Tongue (tissue), 2 donors: ENCODE data around the gene ALLC. TPM values are rescaled to one million over a fixed set of nuclear protein-coding genes. Genes with fewer than 3 reads are reported as not detected.

Experiments
- DNase-seq: peaks from one replicate; pipeline ENCODE4 v3.0.0-alpha.2; 2015
- total RNA-seq: library from RNA; depleted of rRNA; stranded (reverse); fragments of >200 nt; gene quantifications from one replicate; pipeline ENCODE4 v1.2.3, GENCODE V29; 2014

ALLC gene
- total RNA-seq, 1 donor from 2014 or later = not detected

DNA sequence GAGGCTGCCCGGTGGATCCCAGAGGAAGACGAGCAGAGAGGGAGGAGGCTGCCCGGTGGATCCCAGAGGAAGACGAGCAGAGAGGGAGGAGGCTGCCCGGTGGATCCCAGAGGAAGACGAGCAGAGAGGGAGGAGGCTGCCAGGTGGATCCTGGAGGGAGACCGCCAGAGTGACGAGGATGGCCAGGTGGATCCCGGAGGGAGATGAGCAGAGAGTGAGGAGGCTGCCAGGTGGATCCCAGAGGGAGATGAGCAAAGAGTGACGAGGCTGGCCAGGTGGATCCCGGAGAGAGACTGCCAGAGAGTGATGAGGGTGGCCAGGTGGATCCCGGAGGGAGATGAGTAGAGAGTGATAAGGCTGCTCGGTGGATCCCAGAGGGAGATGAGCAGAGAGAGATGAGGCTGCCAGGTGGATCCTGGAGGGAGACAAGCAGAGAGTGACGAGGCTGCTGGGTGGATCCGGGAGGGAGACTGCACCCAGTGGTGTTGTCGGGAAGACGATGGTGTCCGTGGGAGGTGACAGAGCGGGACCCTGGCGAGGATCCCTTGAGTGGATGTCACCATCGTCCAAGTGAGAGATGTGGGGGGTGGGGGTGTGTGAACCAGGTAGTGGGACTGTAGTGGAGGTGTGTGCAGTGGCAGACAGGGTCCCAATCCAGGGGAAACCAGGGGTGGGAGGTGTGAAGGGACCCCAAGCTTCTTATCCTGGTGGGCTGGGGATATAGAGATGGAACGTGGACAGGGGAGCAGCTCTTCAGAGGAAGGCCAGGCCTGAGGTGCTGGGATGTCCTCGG, 67.7 kb downstream of the ALLC start:
- DNase-seq = no peak

DNA sequence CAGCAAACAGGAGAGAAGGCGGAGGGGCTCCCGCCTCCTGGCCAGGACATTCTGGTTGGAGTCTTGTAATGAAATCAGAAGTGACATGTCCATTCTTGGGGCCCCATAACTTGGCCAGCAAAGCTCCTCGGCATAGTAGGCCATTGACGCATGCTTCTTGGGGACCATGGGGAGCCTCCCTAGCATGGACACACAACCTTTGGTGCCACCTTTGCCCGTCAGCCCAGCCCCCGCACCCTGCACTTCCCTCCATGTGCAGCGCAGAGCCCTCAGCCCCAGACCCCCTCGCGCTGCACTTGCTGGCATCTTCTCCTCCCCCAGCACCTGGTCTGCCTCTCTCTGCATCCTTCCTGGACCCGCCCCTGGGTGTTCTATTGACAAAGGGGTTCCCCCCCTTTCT, 68.5 kb downstream of the ALLC start:
- DNase-seq = no peak

DNA sequence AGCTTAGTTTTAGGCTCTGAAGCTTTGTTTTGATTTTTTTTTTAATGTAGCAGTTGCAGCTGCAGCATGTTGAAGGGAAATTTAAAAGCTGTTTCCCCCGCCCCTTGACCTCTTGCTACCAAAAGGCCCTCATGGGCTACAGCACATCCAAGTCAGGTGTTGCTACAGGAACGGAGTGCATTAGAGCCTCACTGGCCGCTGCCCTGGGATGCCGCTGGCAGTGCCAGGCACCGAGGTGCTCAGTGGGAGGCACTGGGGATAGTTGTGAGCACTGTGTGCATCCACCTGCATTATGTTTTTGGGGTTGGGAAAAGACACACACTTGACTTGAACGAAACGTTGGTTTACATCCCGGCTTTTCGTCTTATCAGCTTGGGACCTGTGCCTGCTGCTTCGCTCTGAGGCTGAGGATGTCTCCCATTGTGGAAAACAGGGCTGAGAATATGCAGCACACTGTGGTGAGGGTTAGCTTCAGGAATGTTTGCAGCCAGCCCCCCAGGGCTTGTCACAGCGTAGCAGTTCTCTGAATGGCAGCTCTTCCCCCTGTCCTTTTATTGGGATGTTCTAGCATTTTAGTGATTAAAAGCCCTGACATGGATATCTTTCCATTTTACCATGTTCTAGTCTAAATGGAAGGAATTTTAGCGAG, 69.5 kb downstream of the ALLC start:
- DNase-seq = no peak

DNA sequence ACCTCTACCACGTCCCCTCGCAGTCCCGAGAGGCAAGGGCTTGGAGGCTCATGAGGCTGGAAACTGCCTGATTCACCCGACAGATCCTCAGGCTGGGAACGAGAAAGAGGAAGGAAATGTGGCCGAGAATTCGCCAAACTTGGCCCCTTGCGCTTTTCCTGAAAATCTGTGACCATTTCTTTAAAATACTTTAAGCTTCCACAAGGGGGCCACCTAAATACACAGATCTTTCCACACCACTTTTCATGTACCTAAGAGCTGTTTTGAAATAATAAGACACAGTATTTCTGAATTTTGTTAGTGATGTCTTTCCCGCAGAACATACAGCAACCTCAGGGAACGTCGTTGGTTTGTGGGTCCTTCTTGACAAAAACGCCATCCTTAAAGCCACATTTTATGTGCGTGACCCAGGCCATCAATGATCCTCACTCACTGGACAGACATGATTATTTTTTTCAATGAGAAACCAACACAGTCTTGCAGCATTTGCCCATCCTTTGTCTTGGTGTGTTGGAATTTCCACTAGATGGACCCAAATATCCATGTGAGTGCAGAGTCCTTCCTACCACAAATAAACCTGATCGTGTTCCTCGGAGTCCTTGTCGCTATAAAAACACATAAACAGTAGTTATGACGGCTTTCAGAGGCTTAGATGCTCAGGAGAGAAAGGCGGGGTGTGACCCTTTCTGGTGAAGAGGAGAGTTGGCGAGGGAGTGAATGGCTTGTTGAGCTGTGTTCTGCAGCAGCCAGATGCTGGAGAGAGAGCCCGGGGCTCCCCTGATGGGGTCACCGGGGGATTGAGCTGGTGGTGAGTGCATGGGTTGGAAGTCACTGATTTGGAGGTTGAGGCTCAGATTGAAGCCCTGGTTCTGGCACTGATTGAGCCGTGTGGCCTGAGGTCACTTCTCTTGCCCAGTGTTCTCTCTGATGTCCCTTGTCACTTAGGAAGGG, 70.4 kb downstream of the ALLC start:
- DNase-seq = peak; percentile 88

DNA sequence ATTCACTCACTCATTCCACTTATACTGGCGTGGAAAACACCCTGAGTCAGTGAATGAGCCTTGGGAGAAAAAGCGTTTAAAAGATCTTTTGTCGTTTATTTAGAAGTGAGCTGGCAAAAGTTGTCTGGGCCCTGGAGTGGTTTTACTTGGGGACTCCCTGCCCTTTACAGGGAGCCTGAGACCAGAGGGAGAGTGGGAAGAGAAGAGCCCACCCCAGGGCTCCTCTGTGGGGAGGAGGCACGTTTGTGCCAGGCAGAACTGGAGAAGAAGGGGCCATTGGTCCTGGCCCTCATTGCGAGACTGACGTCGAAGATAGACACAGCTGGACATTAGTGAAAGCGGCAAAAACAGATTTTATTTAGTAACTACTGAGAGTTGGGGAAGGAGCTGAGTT, 71.1 kb downstream of the ALLC start:
- DNase-seq = no peak

DNA sequence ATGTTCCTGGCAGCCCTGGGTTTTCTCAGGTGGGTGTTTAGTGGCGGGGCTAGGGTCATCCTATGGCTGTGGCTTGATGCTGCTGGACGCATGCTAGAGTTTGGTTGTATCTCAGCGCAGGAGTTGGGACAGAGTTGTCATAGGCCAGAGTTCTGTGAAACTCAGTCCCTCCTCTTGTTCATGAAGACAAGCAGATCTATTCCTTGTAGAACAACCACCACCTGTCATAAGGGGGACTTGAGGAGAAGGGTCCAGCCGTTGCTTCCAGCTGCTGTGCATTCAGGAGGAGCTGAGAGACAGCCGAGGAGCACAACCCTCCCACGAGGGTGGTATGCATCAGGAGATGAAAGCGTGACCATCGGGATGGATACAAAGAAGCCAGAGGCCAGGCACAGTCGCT, 71.8 kb downstream of the ALLC start:
- DNase-seq = no peak

DNA sequence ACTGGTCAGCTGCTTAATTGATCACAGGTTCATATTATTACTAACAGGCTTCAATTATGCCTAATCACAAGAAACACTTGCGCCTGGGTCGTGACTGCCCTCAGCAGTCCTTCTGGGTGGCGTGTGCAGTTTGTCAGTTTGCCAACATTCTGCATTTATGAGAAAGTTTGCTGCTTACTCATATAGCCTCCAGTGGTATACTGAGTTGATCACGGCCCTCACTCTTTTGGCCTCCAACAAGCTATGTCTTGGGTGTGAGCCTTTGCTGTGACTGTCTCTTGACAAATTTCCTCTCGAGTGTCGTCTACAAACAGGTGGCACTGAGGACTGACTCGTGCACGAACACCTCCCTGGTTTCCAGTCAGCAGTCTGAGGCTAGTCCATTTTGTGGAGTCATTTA, 72.6 kb downstream of the ALLC start:
- no peak for DNase-seq

DNA sequence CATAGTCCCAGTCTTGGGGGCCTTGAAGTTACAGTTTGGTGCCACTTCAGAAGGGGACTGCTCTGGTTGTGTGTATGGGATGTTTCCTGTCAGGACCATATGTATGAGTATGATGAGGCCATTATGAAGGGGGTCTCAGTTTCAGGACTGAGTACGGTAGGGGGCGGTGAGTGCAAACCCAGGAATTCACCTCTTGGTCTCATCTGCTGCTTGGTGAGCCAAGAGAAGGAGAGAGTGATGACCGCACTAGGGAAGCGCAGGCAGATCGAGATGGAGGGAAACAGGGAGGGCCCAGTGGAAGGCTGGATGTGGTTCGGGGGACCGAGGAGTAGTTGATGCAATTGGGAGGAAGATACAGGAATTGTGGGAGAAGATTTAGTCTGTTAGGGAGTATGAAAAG, 73.8 kb downstream of the ALLC start:
- no peak for DNase-seq

DNA sequence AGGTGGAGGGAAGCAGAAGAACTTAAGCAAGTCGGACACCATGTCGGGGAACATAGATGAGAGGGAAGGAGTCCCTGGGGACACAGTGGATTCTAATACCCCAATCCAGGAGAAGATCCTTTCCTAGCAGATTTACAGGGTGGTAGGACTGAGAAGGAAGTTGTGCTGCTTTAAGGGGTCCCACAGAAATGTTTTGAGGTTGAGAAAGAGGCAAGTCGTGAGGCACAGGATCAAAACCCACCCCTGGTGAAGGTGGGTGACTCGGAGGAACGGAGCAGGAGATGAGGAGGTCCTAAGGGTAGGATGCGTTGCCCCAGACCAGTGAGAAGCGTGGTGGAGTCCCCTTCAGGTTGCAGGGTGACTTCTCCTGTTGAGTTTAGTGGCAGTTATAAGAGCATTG, 78.1 kb downstream of the ALLC start:
- DNase-seq = no peak

DNA sequence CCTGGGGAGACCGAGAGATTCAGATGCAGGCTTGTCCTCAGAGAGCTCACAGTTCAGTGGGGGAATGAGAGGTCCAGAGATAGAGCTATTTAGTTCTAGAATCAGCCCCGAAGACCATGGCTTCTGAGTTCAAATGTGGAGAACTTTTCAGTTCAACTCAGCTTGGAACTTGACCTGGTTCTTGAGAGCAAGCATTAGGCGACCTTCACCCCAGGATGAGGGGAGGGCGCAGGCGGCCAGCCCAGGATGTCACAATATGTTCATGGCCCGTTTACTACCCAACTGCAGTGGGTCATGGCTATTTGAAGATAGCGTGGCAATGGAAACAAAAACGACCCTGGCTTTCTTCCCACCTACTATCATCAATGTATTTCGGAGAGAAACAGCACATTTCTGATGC, 79.1 kb downstream of the ALLC start:
- DNase-seq = no peak

DNA sequence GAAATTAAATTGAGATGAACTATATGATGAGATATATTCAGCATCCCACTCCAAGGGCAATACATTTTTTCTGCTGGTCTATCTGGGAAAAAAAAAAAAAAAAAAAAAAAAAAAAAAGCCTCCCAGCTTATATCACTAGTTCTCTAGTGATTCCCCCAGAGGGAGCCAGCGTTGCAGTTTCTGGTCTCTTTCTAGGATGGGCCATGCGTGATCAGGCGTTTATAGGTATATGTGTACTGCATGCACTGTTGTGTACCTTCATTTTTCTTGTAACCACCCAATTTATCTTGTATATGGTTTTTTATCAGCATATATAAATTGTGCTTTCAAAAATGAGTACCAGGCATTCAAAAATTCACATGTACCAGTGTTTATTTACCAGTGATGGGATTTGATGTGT, 80.5 kb downstream of the ALLC start:
- DNase-seq = peak; percentile 19

DNA sequence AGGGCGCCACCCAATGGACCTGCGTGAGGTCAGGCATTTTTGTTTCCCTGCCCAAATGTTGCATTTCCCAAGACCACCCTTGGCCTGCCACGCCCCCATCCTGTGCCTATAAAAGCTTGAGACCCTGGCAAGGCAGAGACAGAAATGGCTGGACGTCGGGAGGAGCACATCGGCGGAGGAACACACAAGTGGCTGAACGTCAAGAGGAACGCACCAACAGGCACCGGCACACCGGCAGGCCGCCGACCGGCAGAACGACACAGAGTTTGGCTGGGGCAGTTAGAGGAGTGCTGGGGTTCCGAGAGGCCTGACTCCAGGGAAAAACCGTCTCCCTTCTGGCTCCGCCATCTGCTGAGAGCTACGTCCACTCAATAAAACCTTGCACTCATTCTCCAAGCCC, 81.3 kb downstream of the ALLC start:
- DNase-seq = no peak

DNA sequence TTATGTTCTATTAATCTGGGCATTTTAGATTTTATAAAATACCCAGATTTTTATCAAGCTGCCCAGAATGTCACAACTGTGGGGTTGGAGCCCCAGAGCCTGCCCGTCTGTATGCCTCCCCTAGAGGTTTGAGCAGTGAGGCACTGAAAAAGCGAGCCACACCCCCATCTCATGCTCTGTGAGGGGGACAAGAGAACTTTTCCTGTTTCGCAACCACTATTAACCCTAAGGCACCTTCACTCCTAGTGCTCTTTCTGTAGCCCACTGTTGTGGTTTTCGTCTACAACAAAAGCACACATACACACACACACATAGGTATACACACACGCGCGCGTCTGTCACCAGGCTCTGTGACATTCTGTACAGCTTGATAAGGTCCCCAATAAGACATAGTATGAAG, 83.4 kb downstream of the ALLC start:
- DNase-seq = no peak

DNA sequence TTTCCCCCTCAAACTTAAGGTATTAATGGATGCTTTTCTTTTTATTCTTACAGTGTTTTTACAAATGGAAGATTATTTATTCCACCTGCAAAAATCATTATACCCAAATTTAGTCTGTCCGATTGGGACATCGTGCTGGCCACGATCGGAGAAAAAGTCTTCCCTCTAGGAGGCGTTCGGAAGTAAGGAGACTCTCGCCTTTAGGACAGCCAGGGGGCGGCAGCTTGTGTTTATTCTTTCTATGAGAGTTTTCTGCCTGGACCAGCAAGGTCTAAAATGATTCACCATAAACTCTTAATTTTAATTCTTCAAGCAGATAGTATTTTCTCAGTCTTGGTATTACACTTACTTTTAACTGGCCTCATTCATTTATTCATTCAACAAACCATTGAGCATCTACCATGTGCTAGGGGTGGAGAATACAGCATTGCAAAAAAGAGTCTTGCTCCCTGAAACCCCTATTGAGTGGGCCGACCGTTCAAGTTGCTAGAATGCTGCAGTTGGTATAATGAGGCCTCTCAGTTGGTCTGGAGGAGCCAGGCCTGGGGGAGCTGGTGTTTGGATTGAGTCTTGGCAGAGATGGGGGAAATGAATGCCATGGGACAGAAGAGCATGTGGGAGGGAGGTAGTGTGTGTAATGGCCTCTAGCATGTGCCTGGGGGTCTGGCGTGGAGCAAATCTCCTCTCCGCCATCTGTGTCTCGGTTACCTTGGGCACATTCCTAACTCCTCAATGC, 84.0 kb downstream of the ALLC start:
- no peak for DNase-seq

DNA sequence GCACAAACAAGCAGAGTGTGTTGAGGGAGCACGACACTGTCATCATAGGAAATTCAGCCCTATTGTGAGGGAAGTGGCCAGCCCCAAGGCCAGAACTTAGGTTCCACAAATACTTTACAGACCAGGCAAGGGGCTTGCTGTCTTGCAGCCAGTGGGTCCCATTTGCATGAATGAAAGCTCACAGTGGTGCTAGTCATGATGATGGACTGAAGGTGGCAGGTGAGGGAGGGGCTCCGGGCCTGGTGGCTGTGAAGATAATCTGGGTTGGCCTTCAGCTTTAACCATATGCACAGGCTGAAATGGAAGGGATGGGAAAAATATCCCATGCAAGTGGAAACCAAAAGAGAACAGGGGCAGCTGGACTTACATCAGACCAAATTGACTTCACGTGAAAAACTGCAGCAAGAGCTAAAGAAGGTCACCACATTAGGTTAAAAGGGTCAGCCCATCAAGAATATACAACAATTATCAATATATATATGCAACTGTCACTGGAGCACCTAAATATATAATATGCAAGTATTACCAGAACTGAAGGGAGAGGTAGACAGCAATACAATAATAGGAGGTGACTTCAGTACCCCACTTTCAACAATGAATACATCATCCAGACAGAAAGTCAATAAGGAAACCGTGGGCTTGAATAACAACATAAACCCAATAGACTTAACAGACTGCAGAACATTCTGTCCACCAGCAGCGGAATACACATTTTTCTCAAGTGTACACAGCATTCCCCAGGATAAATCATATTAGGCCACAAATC, 84.9 kb downstream of the ALLC start:
- DNase-seq = no peak

DNA sequence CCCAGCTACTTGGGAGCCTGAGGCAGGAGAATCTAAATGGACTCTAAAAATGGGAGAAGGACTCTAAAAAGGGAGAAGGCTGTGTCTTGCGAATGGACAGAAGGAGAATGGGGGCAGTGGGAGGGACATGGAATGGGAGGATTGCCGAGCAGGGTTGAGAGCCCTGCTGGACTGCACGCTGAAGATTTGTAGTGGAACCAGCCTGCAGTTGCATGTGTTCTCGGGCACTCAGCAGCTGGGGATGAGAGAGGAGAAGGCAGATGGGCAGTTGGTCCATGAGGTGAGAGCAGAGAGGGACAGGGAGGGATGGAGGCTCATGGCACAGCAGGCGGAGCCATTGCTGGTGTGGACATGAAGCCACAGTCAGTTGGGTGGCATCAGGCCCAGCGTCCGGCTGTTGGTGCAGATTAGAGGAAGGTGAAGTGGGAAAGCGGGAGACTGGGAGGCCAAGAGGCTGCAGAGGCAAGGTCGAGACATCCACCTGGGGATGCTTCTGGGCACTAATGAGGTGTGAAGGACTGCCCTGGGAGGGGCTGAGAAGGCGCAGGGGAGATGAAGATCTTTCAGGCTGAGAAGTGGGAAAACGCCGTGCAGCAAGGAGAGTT, 86.1 kb downstream of the ALLC start:
- DNase-seq = no peak

DNA sequence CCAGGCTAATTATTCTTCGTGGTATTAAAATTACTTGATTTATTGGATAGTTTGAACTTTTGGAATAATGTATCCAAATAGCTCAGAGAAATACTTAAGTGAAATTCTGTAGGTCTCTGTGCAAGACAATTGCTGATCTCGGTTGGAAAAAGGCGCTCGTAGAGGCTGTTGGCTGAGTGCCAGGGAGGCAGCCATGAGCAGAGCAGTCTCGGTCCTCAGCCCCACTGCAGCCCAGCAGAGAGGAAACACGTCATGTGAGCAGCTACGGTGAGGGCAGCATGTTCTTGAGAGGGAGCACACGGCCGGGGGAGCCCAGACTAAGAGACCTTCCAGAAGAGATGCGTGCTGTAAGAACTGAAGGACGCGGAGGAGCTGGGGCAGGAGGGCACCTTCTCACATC, 87.9 kb downstream of the ALLC start:
- no peak for DNase-seq

DNA sequence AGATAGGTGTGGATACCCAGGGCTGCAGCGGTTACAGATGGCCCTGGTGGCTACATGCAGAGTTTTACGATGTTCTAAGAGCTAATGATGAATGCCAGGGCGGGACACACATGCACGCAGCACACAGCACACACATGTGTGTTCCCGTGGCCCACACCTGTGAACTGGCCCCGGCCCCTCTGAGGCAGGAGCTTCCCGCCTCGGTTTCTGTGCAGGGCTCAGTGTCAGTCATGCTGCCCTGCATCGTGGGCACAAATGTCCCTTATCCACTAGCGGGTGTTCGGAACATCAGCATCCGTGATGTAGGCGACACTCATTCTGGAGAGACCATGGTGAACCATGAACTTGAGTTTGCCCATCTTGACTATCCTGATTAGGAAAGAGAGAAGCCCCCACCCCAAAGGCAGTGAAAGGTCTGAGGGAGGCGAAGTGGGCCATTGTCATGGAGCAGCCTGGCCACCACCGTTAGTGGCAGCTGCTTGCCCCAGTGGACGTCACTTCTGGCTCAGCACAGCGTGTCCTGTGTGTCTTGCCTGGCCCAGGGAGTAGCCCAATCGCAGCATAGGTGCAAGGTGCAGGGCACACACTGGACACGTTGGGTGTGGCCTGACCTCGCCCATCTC, 89.1 kb downstream of the ALLC start:
- no peak for DNase-seq

DNA sequence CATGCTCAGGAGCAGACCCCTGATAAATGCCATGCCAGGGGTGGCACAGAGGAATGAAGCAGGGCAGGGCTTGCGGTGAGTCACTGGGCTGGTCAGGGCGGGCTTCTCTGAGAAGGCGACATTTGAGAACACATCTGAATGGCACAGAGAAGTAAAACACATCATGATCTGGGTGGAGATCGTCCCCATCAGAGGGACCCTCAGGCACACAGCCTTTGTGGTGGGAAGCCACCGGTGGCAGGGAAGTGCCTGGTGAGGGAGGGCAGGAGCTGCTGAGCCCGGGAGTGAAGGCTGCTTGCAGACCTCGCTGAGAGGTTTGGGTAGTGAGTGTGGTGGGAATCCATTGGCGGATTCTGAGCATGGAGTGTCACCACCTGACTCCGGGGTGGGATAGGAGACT, 89.8 kb downstream of the ALLC start:
- no peak for DNase-seq

DNA sequence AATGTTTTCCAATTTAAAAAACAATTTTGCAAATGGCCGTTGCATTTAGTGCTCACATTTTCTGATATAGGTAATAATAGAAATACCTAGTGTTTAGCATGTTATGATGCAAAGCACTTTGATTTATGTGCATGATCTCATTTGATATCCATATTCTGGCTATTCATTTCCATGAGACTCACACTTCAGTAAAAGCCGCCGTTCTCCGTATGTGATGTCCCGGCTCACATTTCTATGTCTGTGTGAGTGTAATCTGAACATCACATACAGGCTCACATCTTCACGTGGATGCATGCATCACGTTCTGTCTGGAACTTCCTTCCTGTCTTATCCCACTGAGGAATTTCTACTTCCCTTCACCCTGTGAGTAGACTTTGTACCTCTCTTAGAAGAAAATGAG, 91.2 kb downstream of the ALLC start:
- DNase-seq = no peak

DNA sequence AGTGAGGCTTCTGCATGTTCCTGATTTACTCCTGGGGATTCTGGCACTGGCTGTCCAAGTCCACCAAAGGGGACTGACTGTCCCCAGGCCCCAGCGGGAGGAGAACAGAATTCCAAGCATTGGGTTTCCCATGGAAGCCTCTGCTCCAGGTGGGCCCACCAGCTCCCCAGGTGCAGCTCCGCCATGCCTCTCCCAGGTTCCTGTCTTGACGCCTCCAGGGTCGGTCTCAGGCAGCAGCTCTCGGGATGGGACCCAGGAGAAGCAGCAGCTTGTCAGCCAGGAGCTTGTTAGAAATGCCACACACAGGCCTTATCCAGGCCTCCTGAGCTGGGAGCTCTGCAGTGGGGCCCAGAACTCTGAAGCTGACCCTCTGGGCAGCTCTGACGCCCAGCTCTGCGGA, 93.3 kb downstream of the ALLC start:
- DNase-seq = no peak
